ENCODE data around the gene ROBO1. TPM values are rescaled to one million over a fixed set of nuclear protein-coding genes. Genes with fewer than 3 reads are reported as not detected.

The ROBO1 gene
- total RNA-seq, 1 donor = 34.2 TPM

GRCh38 chr3:78875851-78876250, 891.9 kb downstream of the ROBO1 start:
- TF ChIP-seq CTCF (IDR thresholded peaks at IDR 0.05; ENCODE audit: insufficient read depth, low read length) = no peak
- no peak for DNase-seq (ENCODE audit: low read depth)
- H3K4me3 ChIP-seq (ENCODE audit: low read depth, low read length) = no peak overlapping the region

- no peak for TF ChIP-seq CTCF (IDR thresholded peaks at IDR 0.05; ENCODE audit: insufficient read depth, low read length)
- no peak for DNase-seq (ENCODE audit: low read depth)
- H3K4me3 ChIP-seq (ENCODE audit: low read depth, low read length) = no peak overlapping the region
Observed at GRCh38 chr3:78875436-78875835, 892.4 kb downstream of the ROBO1 start.

- no peak for DNase-seq (ENCODE audit: low read depth)
- no peak overlapping the region for H3K4me3 ChIP-seq (ENCODE audit: low read depth, low read length)
- TF ChIP-seq CTCF (IDR thresholded peaks at IDR 0.05; ENCODE audit: insufficient read depth, low read length) = no peak
Observed at GRCh38 chr3:78873641-78874040, 894.2 kb downstream of the ROBO1 start.

- no peak overlapping the region for H3K4me3 ChIP-seq (ENCODE audit: low read depth, low read length)
- no peak for TF ChIP-seq CTCF (IDR thresholded peaks at IDR 0.05; ENCODE audit: insufficient read depth, low read length)
- DNase-seq (ENCODE audit: low read depth) = no peak
Observed at GRCh38 chr3:78872195-78872594, 895.6 kb downstream of the ROBO1 start.

- DNase-seq (ENCODE audit: low read depth) = no peak
- no peak for TF ChIP-seq CTCF (IDR thresholded peaks at IDR 0.05; ENCODE audit: insufficient read depth, low read length)
- no peak overlapping the region for H3K4me3 ChIP-seq (ENCODE audit: low read depth, low read length)
Observed at GRCh38 chr3:78871048-78871447, 896.8 kb downstream of the ROBO1 start.

- DNase-seq (ENCODE audit: low read depth) = no peak
- H3K4me3 ChIP-seq (ENCODE audit: low read depth, low read length) = no peak overlapping the region
- no peak for TF ChIP-seq CTCF (IDR thresholded peaks at IDR 0.05; ENCODE audit: insufficient read depth, low read length)
Observed at GRCh38 chr3:78870484-78870883, 897.3 kb downstream of the ROBO1 start.

- H3K4me3 ChIP-seq (ENCODE audit: low read depth, low read length) = no peak overlapping the region
- TF ChIP-seq CTCF (IDR thresholded peaks at IDR 0.05; ENCODE audit: insufficient read depth, low read length) = no peak
- no peak for DNase-seq (ENCODE audit: low read depth)
Observed at GRCh38 chr3:78868570-78868969, 899.2 kb downstream of the ROBO1 start.
